Measurements from ENCODE around the gene PRKCA. TPM values are rescaled to one million over a fixed set of nuclear protein-coding genes. Genes with fewer than 3 reads are reported as not detected.
"Not testable (repeated sequence)": the region's sequence is repeated elsewhere in the genome, so short reads cannot be mapped to it uniquely, and the experiment has no call there.

Gene PRKCA
- total RNA-seq, 1 experiment from 2014 or later: 29.5 TPM

DNA sequence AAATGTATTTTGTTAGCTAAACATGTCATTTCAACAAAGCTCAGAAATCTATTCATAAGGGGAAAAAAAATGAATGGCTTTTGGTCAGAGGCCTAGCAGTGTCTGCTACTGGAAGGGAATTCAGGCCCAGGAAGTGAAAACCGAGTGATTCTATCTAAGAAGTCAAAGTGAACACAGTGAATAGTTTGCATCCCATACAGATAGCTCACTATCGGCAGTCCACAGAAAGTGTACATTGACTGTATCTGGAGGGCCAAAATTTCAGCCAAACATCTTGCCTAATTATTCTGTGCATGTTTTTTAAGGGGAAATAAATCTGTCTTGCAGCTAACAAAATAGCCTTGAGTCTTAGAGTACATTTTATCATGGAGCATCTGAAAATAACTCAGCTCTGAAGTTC is 318.1 kb downstream of the PRKCA start:
- peaks cover 6% of the 10 kb centered on the region; the same call in 1 of the 2 replicates for H3K4me1 Mint-ChIP-seq
- no peaks in the 10 kb centered on the region for H3K27me3 Mint-ChIP-seq (ENCODE audit: low read depth)
- H3K27ac Mint-ChIP-seq: no peak overlapping the region
- ATAC-seq (no peak), DNase-seq (ENCODE audit: low spot score) (no peak)
- ChIA-PET CTCF (interaction anchor here (1.0 to 1.6 kb wide), 5 partner anchors 38 to 387 kb away, joined by 3 to 4 read pairs (median 4); no protein-coding TSS in a partner anchor), POLR2A (no interaction called here)
- no peaks in the 10 kb centered on the region for H3K9me3 Mint-ChIP-seq
- H3K4me3 Mint-ChIP-seq: no peak overlapping the region
- TF ChIP-seq SMAD4 (CRISPR knock-in tag; IDR thresholded peaks at IDR 0.05) (no peak), SMAD3 (CRISPR knock-in tag; IDR thresholded peaks at IDR 0.05; ENCODE audit: borderline replicate concordance) (no peak), TP53 (CRISPR knock-in tag; IDR thresholded peaks at IDR 0.05) (no peak), GTF2I (CRISPR knock-in tag; conservative IDR thresholded peaks at IDR 0.05) (no peak), ATF1 (CRISPR knock-in tag; IDR thresholded peaks at IDR 0.05) (no peak), CREM (CRISPR knock-in tag; IDR thresholded peaks at IDR 0.05) (no peak), NFATC4 (CRISPR knock-in tag; IDR thresholded peaks at IDR 0.05) (no peak), ZNF232 (CRISPR knock-in tag; IDR thresholded peaks at IDR 0.05) (no peak), KAT7 (CRISPR knock-in tag; IDR thresholded peaks at IDR 0.05; ENCODE audit: borderline replicate concordance) (no peak), RELA (CRISPR knock-in tag; IDR thresholded peaks at IDR 0.05; ENCODE audit: borderline replicate concordance) (no peak)
- TF ChIP-seq, protein P1, sequence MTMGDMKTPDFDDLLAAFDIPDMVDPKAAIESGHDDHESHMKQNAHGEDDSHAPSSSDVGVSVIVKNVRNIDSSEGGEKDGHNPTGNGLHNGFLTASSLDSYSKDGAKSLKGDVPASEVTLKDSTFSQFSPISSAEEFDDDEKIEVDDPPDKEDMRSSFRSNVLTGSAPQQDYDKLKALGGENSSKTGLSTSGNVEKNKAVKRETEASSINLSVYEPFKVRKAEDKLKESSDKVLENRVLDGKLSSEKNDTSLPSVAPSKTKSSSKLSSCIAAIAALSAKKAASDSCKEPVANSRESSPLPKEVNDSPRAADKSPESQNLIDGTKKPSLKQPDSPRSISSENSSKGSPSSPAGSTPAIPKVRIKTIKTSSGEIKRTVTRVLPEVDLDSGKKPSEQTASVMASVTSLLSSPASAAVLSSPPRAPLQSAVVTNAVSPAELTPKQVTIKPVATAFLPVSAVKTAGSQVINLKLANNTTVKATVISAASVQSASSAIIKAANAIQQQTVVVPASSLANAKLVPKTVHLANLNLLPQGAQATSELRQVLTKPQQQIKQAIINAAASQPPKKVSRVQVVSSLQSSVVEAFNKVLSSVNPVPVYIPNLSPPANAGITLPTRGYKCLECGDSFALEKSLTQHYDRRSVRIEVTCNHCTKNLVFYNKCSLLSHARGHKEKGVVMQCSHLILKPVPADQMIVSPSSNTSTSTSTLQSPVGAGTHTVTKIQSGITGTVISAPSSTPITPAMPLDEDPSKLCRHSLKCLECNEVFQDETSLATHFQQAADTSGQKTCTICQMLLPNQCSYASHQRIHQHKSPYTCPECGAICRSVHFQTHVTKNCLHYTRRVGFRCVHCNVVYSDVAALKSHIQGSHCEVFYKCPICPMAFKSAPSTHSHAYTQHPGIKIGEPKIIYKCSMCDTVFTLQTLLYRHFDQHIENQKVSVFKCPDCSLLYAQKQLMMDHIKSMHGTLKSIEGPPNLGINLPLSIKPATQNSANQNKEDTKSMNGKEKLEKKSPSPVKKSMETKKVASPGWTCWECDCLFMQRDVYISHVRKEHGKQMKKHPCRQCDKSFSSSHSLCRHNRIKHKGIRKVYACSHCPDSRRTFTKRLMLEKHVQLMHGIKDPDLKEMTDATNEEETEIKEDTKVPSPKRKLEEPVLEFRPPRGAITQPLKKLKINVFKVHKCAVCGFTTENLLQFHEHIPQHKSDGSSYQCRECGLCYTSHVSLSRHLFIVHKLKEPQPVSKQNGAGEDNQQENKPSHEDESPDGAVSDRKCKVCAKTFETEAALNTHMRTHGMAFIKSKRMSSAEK (CRISPR knock-in tag; IDR thresholded peaks at IDR 0.05; ENCODE audit: borderline replicate concordance): no peak
- TF ChIP-seq, protein P2, sequence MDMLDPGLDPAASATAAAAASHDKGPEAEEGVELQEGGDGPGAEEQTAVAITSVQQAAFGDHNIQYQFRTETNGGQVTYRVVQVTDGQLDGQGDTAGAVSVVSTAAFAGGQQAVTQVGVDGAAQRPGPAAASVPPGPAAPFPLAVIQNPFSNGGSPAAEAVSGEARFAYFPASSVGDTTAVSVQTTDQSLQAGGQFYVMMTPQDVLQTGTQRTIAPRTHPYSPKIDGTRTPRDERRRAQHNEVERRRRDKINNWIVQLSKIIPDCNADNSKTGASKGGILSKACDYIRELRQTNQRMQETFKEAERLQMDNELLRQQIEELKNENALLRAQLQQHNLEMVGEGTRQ (CRISPR knock-in tag; IDR thresholded peaks at IDR 0.05): no peak
- H3K36me3 Mint-ChIP-seq: no peaks in the 10 kb centered on the region

DNA sequence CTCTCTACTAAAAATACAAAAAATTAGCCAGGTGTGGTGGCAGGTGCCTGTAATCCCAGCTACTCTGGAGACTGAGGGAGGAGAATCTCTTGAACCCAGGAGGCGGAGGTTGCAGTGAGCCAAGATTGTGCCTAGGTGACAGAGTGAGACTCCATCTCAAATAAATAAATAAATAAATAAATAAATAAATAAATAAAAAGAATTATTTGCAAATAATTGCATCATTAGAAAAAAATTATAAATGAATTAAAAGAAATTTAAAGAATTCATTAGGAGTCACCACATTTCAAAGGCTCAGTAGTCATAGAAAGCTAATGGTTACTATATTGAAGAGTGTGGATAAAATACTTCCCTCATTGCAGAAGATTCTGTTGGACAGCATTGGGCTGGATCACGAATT is 322.2 kb downstream of the PRKCA start:
- H3K27me3 Mint-ChIP-seq (ENCODE audit: low read depth); H3K9me3 Mint-ChIP-seq; ATAC-seq; H3K4me3 Mint-ChIP-seq; H3K36me3 Mint-ChIP-seq; H3K27ac Mint-ChIP-seq; DNase-seq (ENCODE audit: low spot score); POLR2A ChIA-PET: not testable (repeated sequence)
- peaks cover 17% of the 10 kb centered on the region for H3K4me1 Mint-ChIP-seq
- TF ChIP-seq HMGA2 (CRISPR knock-in tag; IDR thresholded peaks at IDR 0.05): peak; percentile 69
- CTCF ChIA-PET: interaction anchor here (1.0 kb wide), 1 partner anchor 370 kb away, joined by 4 read pairs; no protein-coding TSS in a partner anchor

DNA sequence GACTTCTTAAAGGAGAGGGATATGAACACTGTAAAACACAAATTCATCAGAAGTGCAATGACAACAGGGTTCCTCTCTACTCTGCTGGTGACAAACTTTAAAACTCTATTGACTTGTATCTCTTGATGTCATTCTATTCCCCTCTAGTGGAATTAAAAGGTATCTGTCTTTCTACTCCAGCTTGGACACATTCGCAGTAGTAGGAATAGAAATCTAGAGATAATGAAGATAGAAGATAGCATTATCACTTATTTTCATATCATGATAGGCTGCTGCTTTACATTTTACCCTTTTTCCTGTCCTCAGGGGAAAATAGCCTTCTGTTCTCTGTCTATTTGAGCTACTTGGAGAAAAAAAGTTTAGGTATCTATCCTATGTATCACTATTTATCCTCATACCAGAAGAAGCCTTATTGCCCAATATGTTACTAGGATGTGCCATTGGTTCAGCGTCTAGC is 322.9 kb downstream of the PRKCA start:
- H3K4me1 Mint-ChIP-seq: peaks cover 17% of the 10 kb centered on the region
- TF ChIP-seq, protein P3, sequence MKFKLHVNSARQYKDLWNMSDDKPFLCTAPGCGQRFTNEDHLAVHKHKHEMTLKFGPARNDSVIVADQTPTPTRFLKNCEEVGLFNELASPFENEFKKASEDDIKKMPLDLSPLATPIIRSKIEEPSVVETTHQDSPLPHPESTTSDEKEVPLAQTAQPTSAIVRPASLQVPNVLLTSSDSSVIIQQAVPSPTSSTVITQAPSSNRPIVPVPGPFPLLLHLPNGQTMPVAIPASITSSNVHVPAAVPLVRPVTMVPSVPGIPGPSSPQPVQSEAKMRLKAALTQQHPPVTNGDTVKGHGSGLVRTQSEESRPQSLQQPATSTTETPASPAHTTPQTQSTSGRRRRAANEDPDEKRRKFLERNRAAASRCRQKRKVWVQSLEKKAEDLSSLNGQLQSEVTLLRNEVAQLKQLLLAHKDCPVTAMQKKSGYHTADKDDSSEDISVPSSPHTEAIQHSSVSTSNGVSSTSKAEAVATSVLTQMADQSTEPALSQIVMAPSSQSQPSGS (CRISPR knock-in tag; IDR thresholded peaks at IDR 0.05; ENCODE audit: borderline replicate concordance, low read depth): no peak
- no peaks in the 10 kb centered on the region for H3K9me3 Mint-ChIP-seq
- ChIA-PET CTCF (interaction anchor here (0.6 to 1.0 kb wide), 2 partner anchors 315 to 370 kb away, joined by 4 read pairs; no protein-coding TSS in a partner anchor), POLR2A (no interaction called here)
- no peak overlapping the region for H3K27ac Mint-ChIP-seq
- no peak overlapping the region for H3K4me3 Mint-ChIP-seq
- ATAC-seq (peak; percentile 71), DNase-seq (ENCODE audit: low spot score) (no peak)
- H3K36me3 Mint-ChIP-seq: no peaks in the 10 kb centered on the region
- no peaks in the 10 kb centered on the region for H3K27me3 Mint-ChIP-seq (ENCODE audit: low read depth)

All from WTC11 (cell line).